ENCODE data around the gene FILIP1L. TPM values are rescaled to one million over a fixed set of nuclear protein-coding genes. Genes with fewer than 3 reads are reported as not detected.

FILIP1L gene
- total RNA-seq, 1 donor from 2014 or later: 5.0 TPM

- intact Hi-C loops (cut with micrococcal nuclease): loop anchor here (10.0 kb wide), 1 partner anchor 112 kb away; no protein-coding TSS in a partner anchor
These were observed 157.0 kb downstream of the FILIP1L start for GRCh38 chr3:99957151-99957796.

GRCh38 chr3:99955773-99956562 lies 158.3 kb downstream of the FILIP1L start:
- intact Hi-C loops (cut with micrococcal nuclease): loop anchor here (10.0 kb wide), 1 partner anchor 111 kb away; no protein-coding TSS in a partner anchor

- intact Hi-C loops (cut with micrococcal nuclease): loop anchor here (10.0 kb wide), 1 partner anchor 110 kb away; no protein-coding TSS in a partner anchor
These were observed 159.2 kb downstream of the FILIP1L start for GRCh38 chr3:99954914-99955644.

DNA sequence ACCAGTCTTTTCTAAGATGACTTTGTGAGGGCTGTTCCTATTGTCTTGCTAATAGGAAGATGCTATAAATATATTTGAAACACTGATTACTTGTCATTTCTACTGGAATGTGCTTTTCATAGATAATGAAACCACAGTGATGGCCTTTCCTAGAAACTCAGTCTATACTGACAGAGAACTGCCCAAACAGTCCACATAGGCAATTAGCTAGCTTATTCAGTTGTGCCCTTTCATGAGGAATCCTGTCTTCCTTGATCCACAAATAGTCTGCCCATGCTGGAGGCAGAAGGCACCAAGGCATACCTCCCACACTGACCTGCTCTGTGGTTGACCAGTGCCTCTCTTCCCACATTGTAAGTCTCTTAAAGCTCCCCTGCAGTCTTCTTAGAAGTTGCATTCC lies 160.7 kb downstream of the FILIP1L start:
- intact Hi-C loops (cut with micrococcal nuclease): loop anchor here (10.0 kb wide), 1 partner anchor 109 kb away; no protein-coding TSS in a partner anchor

DNA sequence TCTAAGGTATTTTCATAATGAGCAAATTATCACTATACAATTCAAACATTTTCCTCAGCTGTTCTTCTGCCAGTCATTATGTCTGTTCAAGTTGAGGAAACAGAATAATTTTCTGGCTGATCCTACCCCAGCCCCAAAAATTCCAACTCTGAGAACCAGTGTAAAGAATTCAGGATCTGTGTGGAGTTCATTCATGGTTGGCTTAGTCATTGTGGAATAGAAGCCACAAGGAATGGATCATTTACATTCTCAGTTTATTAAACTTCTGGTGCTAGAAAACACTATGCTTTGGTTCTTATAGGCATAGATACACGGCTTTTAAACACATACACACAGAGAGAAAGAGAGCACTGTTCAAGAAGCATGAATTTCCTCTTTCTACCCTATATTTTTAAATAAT lies 162.0 kb downstream of the FILIP1L start:
- intact Hi-C loops (cut with micrococcal nuclease): loop anchor here (10.0 kb wide), 1 partner anchor 108 kb away; no protein-coding TSS in a partner anchor

GRCh38 chr3:99951701-99952100 lies 162.6 kb downstream of the FILIP1L start:
- intact Hi-C loops (cut with micrococcal nuclease): loop anchor here (10.0 kb wide), 1 partner anchor 107 kb away; no protein-coding TSS in a partner anchor

DNA sequence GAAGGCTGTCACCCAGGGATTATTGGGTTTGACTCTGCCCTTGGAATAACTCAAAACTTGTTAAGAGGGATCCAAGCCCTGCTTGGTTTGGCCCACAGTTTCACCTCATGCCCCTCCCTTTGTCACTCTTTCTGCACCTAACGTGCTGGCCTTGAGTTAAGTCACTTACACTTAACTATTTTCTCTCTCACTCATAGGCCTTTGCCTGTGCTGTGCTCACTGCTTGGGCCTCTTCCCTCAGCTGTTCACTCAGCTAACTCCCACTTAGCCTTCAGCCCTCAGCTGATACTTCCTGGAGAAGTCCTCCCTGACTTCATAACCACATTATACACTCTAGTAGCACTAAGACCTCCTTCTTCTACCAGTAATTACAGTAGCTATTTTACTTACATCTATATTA lies 163.4 kb downstream of the FILIP1L start:
- intact Hi-C loops (cut with micrococcal nuclease): loop anchor here (10.0 kb wide), 1 partner anchor 106 kb away; no protein-coding TSS in a partner anchor

DNA sequence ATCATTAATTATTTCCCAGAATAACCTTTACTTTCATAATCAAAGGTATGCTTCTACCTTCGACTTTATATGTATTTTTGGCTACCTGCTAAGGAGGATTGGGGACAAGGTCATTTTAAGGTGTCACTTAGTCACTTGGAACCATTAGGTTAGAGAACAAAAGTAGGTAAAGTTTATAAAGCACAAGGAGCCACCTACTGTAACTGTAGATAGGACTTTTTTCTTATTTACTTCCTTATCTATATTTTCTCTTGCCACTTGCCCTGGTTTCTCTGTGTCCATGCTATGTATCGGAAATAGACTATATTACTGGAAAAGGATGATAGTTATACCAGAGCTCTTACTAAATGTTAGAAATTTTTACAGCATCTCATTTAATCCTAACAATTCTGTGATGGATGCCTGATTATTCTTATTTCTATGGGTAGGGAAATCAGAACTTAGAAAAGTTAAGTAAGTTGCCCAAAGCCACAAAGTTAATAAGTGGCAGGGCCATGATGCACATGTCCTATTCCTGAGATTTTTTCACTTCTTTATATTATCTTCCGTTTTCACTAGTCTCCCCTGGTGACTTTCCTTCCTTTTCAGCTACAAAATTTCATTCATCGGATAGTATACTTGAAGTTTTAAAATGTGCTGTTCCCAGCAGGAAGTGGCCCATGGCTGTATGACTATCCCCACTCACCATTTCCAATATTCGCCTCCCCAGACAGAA lies 164.2 kb downstream of the FILIP1L start:
- intact Hi-C loops (cut with micrococcal nuclease): loop anchor here (10.0 kb wide), 1 partner anchor 105 kb away; no protein-coding TSS in a partner anchor

- intact Hi-C loops (cut with micrococcal nuclease): no loop called here
These were observed 165.7 kb downstream of the FILIP1L start for GRCh38 chr3:99948467-99949089.

DNA sequence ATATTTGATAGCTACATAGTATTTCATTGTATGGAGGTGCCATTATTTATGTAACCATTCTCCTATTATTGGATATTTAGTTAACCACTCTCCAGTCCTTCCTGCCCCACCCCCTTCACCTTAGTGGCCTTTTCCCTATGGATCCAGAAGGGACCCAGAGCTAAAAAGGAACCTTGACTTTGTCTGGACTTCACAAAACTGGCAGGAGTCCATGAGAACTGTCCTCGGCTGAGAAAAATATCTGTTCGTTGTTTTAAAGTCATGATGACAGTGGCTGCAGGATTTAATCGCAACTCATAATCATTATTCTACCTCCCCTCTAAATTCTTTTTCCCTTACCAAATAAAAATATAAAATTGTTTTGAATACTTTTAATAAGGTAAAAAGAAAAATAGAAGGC lies 166.9 kb downstream of the FILIP1L start:
- intact Hi-C loops (cut with micrococcal nuclease): no loop called here

DNA sequence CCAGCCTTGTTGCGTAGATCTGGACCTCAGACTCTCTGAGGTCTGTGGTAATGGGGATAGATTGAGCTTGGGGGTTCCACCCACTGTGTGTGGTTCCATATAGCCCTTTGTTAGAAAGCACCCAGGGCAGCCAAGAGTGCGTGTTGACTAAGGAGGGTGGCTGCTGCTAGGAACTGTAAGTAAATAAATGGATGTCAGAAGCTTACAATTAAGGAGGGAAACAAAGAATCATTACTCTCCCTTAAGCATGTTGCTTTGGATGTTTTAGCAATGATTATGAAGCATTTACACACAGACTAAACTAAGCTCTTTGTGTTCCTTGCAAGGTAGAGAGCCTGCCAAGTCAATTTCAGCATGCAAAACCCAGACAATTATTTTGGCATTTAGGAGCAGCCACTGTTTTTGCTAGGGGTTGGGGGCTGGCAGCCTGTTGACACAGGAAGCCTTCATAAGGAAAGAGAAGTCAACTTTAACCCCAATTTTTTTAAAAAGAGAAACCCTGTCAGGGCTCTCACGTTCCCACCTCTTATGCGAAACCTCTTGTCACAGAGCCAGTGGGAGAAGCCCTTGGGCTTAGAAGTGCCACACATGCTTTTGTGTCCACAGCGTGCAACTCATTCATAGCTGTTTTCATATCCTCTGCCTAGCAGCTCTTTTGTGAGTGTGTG lies 168.8 kb downstream of the FILIP1L start:
- intact Hi-C loops (cut with micrococcal nuclease): no loop called here

- intact Hi-C loops (cut with micrococcal nuclease): no loop called here
These were observed 170.2 kb downstream of the FILIP1L start for GRCh38 chr3:99943931-99944761.

- intact Hi-C loops (cut with micrococcal nuclease): no loop called here
These were observed 173.1 kb downstream of the FILIP1L start for GRCh38 chr3:99941211-99941610.

DNA sequence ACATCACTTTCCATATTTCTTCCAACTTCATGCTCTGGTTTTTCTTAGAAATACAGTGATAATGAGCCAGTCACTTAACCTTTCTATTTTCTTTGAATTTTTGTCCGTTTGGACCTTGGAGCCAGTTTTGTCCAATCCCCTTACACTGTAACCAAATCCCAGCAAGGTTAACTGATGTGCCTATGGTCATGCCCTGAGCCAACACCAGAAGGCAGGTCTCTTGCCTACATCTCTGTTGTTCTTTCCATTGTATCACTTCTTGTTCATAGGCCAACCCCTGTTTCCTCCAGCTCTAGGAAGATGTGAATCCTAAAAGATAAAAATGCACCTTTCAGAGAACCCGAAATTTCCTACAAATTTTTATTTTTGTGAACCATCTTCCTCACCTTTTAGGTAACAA lies 174.0 kb downstream of the FILIP1L start:
- intact Hi-C loops (cut with micrococcal nuclease): no loop called here

DNA sequence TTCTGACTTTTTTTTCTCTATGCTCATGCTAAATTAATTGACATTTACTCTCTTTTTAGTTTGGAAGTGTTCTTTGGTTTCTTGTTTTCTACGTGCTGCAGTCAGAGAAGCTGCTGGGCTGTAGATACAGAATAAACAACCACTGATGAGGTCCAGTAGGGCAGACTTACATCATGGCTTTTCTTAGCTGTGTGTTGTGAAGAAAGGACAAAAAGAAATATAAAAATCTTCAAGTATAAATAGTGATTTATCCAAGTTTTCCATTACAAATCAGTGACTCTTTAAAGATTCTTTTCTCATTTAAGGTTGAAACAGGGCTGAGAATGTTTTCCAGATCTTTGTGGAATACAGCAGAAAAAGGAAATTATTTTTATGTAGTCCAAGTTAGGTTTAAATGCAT lies 174.4 kb downstream of the FILIP1L start:
- intact Hi-C loops (cut with micrococcal nuclease): no loop called here

- intact Hi-C loops (cut with micrococcal nuclease): no loop called here
These were observed 175.9 kb downstream of the FILIP1L start for GRCh38 chr3:99938270-99938911.

- intact Hi-C loops (cut with micrococcal nuclease): no loop called here
These were observed 179.1 kb downstream of the FILIP1L start for GRCh38 chr3:99934975-99935797.
